ENCODE results near the gene AKR1A1.
"Not testable (repeated sequence)": the region's sequence is repeated elsewhere in the genome, so short reads cannot be mapped to it uniquely, and the experiment has no call there.

Gene AKR1A1

DNA sequence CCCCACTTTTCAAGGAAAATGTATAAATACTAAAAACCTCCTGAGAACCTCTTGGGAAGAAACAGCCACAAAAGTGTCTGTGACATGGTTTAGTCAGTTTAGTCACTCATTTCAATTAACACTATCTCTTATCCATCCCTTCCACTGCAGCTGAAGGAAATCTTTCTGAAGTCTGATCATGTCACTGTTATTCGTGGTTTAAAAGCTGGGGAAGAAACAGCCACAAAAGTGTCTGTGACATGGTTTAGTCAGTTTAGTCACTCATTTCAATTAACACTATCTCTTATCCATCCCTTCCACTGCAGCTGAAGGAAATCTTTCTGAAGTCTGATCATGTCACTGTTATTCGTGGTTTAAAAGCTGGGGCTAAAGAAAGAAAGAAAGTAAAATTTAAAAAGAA lies 27.1 kb upstream of the AKR1A1 start:
- H3K9ac ChIP-seq (ENCODE audit: low read depth in 1 of 2, low read length in 2 of 2); H3K36me3 ChIP-seq (ENCODE audit: control insufficient read depth in 1 of 2, insufficient read depth in 2 of 2, low read length in 2 of 2); H3K27me3 ChIP-seq (ENCODE audit: control insufficient read depth in 1 of 2, insufficient read depth in 2 of 2, low read length in 2 of 2); H3K9me3 ChIP-seq (ENCODE audit: control insufficient read depth in 1 of 2, low read length in 2 of 2); H3K4me3 ChIP-seq (ENCODE audit: low read depth in 1 of 2, low read length in 2 of 2); H3K27ac ChIP-seq (ENCODE audit: low read depth, low read length): not testable (repeated sequence)
- peaks cover 16 to 17% of the 10 kb centered on the region in 2 donors for H3K4me1 ChIP-seq (ENCODE audit: control insufficient read depth in 1 of 2, insufficient read depth in 2 of 2, low read length in 2 of 2)

DNA sequence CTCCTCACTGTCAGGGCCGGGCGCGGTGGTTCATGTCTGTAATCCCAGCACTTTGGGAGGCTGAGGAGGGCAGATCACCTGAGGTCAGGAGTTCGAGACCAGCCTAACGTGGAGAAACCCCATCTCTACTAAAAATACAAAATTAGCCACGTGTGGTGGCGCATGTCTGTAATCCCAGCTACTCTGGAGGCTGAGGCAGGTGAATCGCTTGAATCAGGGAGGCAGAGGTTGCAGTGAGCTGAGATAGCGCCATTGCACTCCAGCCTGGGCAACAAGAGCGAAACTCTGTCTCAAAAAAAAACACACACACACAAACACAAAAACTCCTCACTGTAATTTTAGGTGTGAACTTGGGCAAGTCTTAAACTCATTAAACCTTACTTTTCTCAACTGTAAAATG lies 26.7 kb upstream of the AKR1A1 start:
- H3K36me3 ChIP-seq (ENCODE audit: control insufficient read depth in 1 of 2, insufficient read depth in 2 of 2, low read length in 2 of 2); H3K4me3 ChIP-seq (ENCODE audit: low read depth in 1 of 2, low read length in 2 of 2); H3K27me3 ChIP-seq (ENCODE audit: control insufficient read depth in 1 of 2, insufficient read depth in 2 of 2, low read length in 2 of 2); H3K27ac ChIP-seq (ENCODE audit: low read depth, low read length); H3K9ac ChIP-seq (ENCODE audit: low read depth in 1 of 2, low read length in 2 of 2); H3K9me3 ChIP-seq (ENCODE audit: control insufficient read depth in 1 of 2, low read length in 2 of 2): not testable (repeated sequence)
- H3K4me1 ChIP-seq (ENCODE audit: control insufficient read depth in 1 of 2, insufficient read depth in 2 of 2, low read length in 2 of 2): peaks cover 11 to 13% of the 10 kb centered on the region in 2 donors

DNA sequence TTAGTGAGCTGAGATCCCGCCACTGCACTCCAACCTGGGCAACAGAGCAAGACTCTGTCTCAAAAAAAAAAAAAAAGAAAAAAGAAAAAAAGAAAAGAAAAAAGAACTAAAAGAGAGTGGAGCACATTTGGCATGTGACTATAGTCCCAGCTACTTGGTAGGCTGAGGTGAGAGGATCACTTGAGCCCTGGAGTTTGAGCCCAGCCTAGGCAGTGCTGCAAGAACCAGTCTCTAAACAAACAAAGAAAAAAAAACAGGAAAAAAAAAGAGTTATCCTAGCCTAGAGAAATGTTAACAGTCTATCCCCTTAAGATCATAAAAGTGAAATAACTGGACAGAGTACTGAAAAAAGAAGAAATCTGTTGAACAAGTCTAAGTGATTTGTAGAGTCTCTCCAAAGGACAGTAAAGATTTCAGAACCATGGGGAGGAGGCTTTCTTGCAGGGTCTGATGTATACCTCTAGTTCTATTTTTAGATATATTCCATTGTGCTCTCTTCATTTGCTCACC lies 24.4 kb upstream of the AKR1A1 start:
- H3K4me3 ChIP-seq (ENCODE audit: low read depth in 1 of 2, low read length in 2 of 2): no peak overlapping the region
- H3K9ac ChIP-seq (ENCODE audit: low read depth in 1 of 2, low read length in 2 of 2): no peak overlapping the region
- H3K27me3 ChIP-seq (ENCODE audit: control insufficient read depth in 1 of 2, insufficient read depth in 2 of 2, low read length in 2 of 2): no peaks in the 10 kb centered on the region
- H3K27ac ChIP-seq (ENCODE audit: low read depth, low read length): no peak overlapping the region
- no peaks in the 10 kb centered on the region for H3K36me3 ChIP-seq (ENCODE audit: control insufficient read depth in 1 of 2, insufficient read depth in 2 of 2, low read length in 2 of 2)
- peaks cover 7 to 8% of the 10 kb centered on the region in 2 donors for H3K4me1 ChIP-seq (ENCODE audit: control insufficient read depth in 1 of 2, insufficient read depth in 2 of 2, low read length in 2 of 2)
- H3K9me3 ChIP-seq (ENCODE audit: control insufficient read depth in 1 of 2, low read length in 2 of 2): no peaks in the 10 kb centered on the region

DNA sequence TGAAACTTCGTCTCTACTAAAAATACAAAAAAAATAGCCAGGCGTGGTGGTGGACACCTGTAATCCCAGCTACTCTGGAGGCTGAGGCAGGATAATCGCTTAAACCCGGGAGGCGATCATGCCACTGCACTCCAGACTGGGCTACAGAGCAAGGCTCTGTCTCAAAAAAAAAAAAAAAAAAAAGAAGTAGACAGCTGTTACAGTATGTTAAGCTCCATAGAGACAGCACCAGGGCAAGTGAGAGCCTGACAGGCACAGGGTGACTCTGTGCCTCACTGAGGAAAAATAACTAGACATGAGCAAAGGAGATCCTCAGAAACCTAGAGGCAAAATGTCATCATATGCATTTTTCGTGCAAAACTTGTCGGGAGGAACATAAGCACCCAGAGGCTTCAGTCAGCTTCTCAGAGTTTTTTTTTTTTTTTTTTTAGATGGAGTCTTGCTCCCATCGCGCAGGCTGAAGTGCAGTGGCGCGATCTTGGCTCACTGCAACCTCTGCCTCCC lies 19.9 kb upstream of the AKR1A1 start:
- Histone ChIP-seq H3K4me1 (ENCODE audit: control insufficient read depth in 1 of 2, insufficient read depth in 2 of 2, low read length in 2 of 2) (no peaks in the 10 kb centered on the region), H3K36me3 (ENCODE audit: control insufficient read depth in 1 of 2, insufficient read depth in 2 of 2, low read length in 2 of 2) (no peaks in the 10 kb centered on the region), H3K27ac (ENCODE audit: low read depth, low read length) (no peak overlapping the region), H3K4me3 (ENCODE audit: low read depth in 1 of 2, low read length in 2 of 2) (no peak overlapping the region), H3K27me3 (ENCODE audit: control insufficient read depth in 1 of 2, insufficient read depth in 2 of 2, low read length in 2 of 2) (no peaks in the 10 kb centered on the region), H3K9ac (ENCODE audit: low read depth in 1 of 2, low read length in 2 of 2) (no peak overlapping the region), H3K9me3 (ENCODE audit: control insufficient read depth in 1 of 2, low read length in 2 of 2) (no peaks in the 10 kb centered on the region)

DNA sequence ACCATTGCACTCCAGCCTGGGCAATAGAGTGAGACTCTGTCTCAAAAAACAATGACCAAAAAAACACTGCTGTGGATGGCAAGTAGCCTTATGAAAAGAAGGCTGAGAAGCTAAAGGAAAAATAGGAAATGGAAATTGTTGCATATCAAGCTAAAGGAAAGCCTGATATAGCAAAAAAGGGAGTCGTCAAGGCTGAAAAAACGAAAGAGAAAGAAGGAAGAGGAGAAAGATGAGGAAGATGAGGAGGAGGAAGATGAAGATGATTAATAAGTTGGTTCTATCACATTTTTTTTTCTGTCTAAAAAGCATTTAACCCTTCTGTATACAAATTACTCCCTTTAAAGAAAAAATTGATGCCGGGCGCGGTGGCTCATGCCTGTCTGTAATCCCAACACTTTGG lies 18.8 kb upstream of the AKR1A1 start:
- Histone ChIP-seq H3K27me3 (ENCODE audit: control insufficient read depth in 1 of 2, insufficient read depth in 2 of 2, low read length in 2 of 2) (no peaks in the 10 kb centered on the region), H3K9me3 (ENCODE audit: control insufficient read depth in 1 of 2, low read length in 2 of 2) (no peaks in the 10 kb centered on the region), H3K27ac (ENCODE audit: low read depth, low read length) (no peak overlapping the region), H3K9ac (ENCODE audit: low read depth in 1 of 2, low read length in 2 of 2) (no peak overlapping the region), H3K36me3 (ENCODE audit: control insufficient read depth in 1 of 2, insufficient read depth in 2 of 2, low read length in 2 of 2) (no peaks in the 10 kb centered on the region), H3K4me1 (ENCODE audit: control insufficient read depth in 1 of 2, insufficient read depth in 2 of 2, low read length in 2 of 2) (no peaks in the 10 kb centered on the region), H3K4me3 (ENCODE audit: low read depth in 1 of 2, low read length in 2 of 2) (no peak overlapping the region)

DNA sequence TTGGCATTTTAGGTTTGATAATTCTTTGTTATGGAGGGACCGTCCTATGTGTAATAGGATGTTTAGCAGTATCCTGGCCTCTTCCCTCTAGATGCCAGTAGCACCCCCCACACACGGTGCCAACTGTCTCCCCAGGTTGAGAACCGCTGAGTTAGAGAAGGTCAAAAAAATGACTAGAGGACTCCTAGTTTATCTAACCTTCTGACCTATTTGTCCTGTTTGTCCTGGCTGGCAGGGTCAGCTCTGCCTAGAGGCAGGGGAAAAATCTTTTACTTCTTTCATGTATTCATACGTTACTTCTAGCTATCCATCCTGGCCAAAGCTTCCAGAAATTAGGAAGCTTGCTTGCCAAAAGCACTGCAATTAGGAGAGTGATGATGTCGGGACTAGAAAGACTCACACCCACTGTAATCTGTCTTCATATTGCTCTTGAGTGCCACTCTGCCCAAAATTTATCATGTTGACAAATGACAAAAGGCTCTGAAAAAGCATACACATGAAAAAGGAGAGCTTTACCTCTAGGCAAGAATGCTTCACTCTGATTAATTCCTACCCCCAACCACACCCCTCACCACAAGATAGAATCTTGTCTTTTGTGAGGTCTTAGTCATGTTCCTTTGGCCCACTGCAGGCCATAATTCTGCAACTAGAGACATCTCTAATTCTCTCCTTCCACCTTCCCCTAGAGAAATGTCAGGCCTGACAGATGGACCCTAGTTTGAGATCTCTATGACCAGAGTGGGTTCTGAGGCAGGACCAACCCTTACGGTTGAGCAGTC lies 14.4 kb upstream of the AKR1A1 start:
- Histone ChIP-seq H3K27me3 (ENCODE audit: control insufficient read depth in 1 of 2, insufficient read depth in 2 of 2, low read length in 2 of 2) (no peaks in the 10 kb centered on the region), H3K36me3 (ENCODE audit: control insufficient read depth in 1 of 2, insufficient read depth in 2 of 2, low read length in 2 of 2) (no peaks in the 10 kb centered on the region), H3K27ac (ENCODE audit: low read depth, low read length) (no peak overlapping the region), H3K4me3 (ENCODE audit: low read depth in 1 of 2, low read length in 2 of 2) (no peak overlapping the region), H3K4me1 (ENCODE audit: control insufficient read depth in 1 of 2, insufficient read depth in 2 of 2, low read length in 2 of 2) (no peaks in the 10 kb centered on the region), H3K9ac (ENCODE audit: low read depth in 1 of 2, low read length in 2 of 2) (no peak overlapping the region), H3K9me3 (ENCODE audit: control insufficient read depth in 1 of 2, low read length in 2 of 2) (no peaks in the 10 kb centered on the region)

DNA sequence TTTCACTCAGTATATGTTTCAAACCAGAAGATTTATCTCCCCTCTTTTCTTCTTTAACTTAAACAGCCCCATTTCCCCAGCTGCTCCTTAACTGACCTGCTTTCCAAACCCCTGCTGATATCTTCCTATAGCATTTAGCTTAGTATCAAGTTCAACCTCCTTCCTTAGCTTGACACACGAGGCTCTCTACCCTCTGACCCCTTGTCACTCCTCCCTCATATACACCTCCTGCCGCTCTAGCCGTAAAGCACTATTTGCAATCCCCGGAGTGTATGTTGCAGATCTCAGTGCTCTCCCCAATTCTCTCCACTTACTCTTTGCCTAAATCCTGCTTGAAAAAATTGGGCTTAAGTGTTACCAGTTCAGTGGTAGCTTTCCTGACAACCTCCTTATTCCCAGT lies 13.7 kb upstream of the AKR1A1 start:
- H3K9ac ChIP-seq (ENCODE audit: low read depth in 1 of 2, low read length in 2 of 2): no peak overlapping the region
- H3K9me3 ChIP-seq (ENCODE audit: control insufficient read depth in 1 of 2, low read length in 2 of 2): no peaks in the 10 kb centered on the region
- no peak overlapping the region for H3K4me3 ChIP-seq (ENCODE audit: low read depth in 1 of 2, low read length in 2 of 2)
- no peak overlapping the region for H3K27ac ChIP-seq (ENCODE audit: low read depth, low read length)
- no peaks in the 10 kb centered on the region for H3K36me3 ChIP-seq (ENCODE audit: control insufficient read depth in 1 of 2, insufficient read depth in 2 of 2, low read length in 2 of 2)
- H3K27me3 ChIP-seq (ENCODE audit: control insufficient read depth in 1 of 2, insufficient read depth in 2 of 2, low read length in 2 of 2): no peaks in the 10 kb centered on the region
- no peaks in the 10 kb centered on the region for H3K4me1 ChIP-seq (ENCODE audit: control insufficient read depth in 1 of 2, insufficient read depth in 2 of 2, low read length in 2 of 2)

DNA sequence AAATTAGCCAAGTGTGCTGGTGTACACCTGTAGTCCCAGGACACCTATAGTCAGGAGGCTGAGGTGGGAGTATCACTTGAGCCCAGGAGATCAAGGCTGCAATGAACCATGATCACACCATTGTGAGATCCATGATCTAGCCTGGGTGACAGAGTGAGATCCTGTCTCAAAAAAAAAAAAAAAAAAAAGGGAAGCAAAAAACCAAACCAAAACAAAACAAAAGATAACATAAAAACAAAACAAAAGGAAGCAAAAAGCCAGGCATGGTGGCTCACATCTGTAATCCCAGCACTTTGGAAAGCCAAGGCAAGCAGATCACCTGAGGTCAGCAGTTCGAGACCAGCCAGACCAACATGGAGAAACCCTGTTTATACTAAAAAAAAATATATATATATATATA lies 9.4 kb upstream of the AKR1A1 start:
- Histone ChIP-seq H3K36me3 (ENCODE audit: control insufficient read depth in 1 of 2, insufficient read depth in 2 of 2, low read length in 2 of 2) (no peaks in the 10 kb centered on the region), H3K4me3 (ENCODE audit: low read depth in 1 of 2, low read length in 2 of 2) (no peak overlapping the region), H3K27ac (ENCODE audit: low read depth, low read length) (no peak overlapping the region), H3K9me3 (ENCODE audit: control insufficient read depth in 1 of 2, low read length in 2 of 2) (no peaks in the 10 kb centered on the region), H3K4me1 (ENCODE audit: control insufficient read depth in 1 of 2, insufficient read depth in 2 of 2, low read length in 2 of 2) (peaks cover 27 to 34% of the 10 kb centered on the region in 2 donors), H3K9ac (ENCODE audit: low read depth in 1 of 2, low read length in 2 of 2) (no peak overlapping the region), H3K27me3 (ENCODE audit: control insufficient read depth in 1 of 2, insufficient read depth in 2 of 2, low read length in 2 of 2) (no peaks in the 10 kb centered on the region)

DNA sequence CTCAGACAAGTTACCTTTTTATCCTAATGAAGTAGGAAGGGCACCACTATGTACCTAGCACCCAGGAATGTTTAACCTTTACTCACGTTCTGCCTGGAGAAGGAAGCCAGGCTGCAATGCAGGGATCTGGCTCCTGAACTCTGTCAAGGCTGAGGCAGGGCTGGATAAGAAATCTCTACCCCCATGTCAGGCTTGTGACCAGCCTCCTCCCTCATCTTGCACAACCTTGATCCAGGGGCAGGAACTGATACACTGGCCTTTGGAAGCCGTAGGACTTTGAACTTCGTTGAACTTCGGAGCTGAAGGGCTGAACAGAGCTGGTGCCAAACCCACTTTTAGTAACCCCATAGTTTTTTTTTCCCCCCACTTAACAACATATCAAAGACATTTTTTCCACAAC lies 8.0 kb upstream of the AKR1A1 start:
- H3K9ac ChIP-seq (ENCODE audit: low read depth in 1 of 2, low read length in 2 of 2): no peak overlapping the region
- H3K27me3 ChIP-seq (ENCODE audit: control insufficient read depth in 1 of 2, insufficient read depth in 2 of 2, low read length in 2 of 2): no peaks in the 10 kb centered on the region
- H3K4me3 ChIP-seq (ENCODE audit: low read depth in 1 of 2, low read length in 2 of 2): no peak overlapping the region
- H3K9me3 ChIP-seq (ENCODE audit: control insufficient read depth in 1 of 2, low read length in 2 of 2): no peaks in the 10 kb centered on the region
- no peaks in the 10 kb centered on the region for H3K36me3 ChIP-seq (ENCODE audit: control insufficient read depth in 1 of 2, insufficient read depth in 2 of 2, low read length in 2 of 2)
- H3K4me1 ChIP-seq (ENCODE audit: control insufficient read depth in 1 of 2, insufficient read depth in 2 of 2, low read length in 2 of 2): peaks cover 27 to 34% of the 10 kb centered on the region in 2 donors
- H3K27ac ChIP-seq (ENCODE audit: low read depth, low read length): peak overlapping the region; percentile 17

DNA sequence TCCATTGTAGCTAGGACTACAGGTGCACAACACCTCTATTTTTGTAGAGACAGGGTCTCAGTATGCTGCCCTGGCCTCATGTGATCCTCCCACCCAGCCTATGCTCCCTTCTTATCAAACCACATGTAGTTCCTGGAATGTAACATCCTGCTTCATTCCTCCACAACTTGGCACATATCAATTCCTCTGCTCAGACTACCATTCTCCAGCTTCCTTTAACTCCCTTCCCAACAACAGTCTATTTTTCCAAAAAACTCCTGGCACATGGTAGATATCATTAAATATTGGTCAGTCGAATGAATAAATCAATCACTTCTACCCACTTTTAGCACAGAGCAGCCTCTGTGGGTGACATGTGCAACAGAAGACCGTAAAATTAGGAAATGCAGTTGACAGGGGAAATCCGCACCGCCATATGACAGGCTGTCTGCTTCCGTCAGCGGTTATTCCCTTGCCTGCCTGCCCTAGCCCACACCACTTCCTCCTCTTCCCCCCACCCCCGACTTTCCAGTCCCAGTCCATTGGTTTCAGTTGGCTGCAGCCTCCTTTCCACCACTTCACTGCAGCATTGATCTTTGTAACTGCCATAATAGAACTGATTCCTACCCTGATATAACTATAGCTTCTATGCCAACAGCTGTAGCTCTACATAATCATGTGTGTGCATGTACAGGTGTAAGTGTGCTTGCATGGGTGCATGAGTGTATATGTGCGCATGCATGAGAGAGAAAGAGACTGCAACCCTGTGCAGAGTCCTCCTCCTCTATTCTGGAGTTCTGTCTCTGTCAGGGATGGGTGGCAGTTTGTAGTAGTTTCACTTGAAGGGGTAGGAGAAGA lies 6.8 kb upstream of the AKR1A1 start:
- H3K4me1 ChIP-seq (ENCODE audit: control insufficient read depth in 1 of 2, insufficient read depth in 2 of 2, low read length in 2 of 2): peaks cover 27 to 34% of the 10 kb centered on the region in 2 donors

More for the DNA sequence above, 6.8 kb upstream of the AKR1A1 start:
- no peaks in the 10 kb centered on the region for H3K27me3 ChIP-seq (ENCODE audit: control insufficient read depth in 1 of 2, insufficient read depth in 2 of 2, low read length in 2 of 2)
- peak overlapping the region; percentile 21 to 44 for H3K4me3 ChIP-seq (ENCODE audit: low read depth in 1 of 2, low read length in 2 of 2)
- no peaks in the 10 kb centered on the region for H3K36me3 ChIP-seq (ENCODE audit: control insufficient read depth in 1 of 2, insufficient read depth in 2 of 2, low read length in 2 of 2)
- no peaks in the 10 kb centered on the region for H3K9me3 ChIP-seq (ENCODE audit: control insufficient read depth in 1 of 2, low read length in 2 of 2)
- peak overlapping the region; percentile 1 to 37 for H3K9ac ChIP-seq (ENCODE audit: low read depth in 1 of 2, low read length in 2 of 2)
- peak overlapping the region; percentile 80 for H3K27ac ChIP-seq (ENCODE audit: low read depth, low read length)
